ENCODE results near the gene MTOR.
"Not testable (repeated sequence)": the region's sequence is repeated elsewhere in the genome, so short reads cannot be mapped to it uniquely, and the experiment has no call there.

DNA sequence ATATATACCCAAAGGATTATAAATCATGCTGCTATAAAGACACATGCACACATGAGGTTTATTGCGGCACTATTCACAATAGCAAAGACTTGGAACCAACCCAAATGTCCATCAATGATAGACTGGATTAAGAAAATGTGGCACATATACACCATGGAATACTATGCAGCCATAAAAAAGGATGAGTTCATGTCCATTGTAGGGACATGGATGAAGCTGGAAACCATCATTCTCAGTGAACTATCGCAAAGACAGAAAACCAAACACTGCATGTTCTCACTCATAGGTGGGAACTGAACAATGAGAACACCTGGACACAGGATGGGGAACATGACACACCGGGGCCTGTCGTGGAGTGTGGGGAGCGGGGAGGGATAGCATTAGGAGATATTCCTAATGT lies 95.6 kb downstream of the MTOR start:
- not testable (repeated sequence) for TF ChIP-seq CTCF (IDR thresholded peaks at IDR 0.05; ENCODE audit: low read length); EZH2 (optimal IDR thresholded peaks at IDR 0.05; ENCODE audit: low read depth, low read length); EZH2phosphoT487 (IDR thresholded peaks at IDR 0.05; ENCODE audit: low read length)
